ENCODE measurements around the gene KLK6. TPM values are rescaled to one million over a fixed set of nuclear protein-coding genes. Genes with fewer than 3 reads are reported as not detected.

Gene KLK6
- total RNA-seq, 1 donor from 2014 or later, result not detected

GRCh38 chr19:50983625-50984292, 14.4 kb upstream of the KLK6 start, which contains the start of gene KLK7:
TSS of gene KLK7 (minus strand) at chr19:50983917. CDS start at chr19:50982399, 1,518 bp downstream.
- Histone ChIP-seq H3K4me3 (no peak within 1 kb of the TSS), H3K4me1 (no peaks in the 10 kb centered on the region), H3K36me3 (no peaks in the 10 kb centered on the region), H3K27ac (replicated peaks) (no peak within 1 kb of the TSS), H3K27me3 (ENCODE audit: low read depth) (peaks cover 79% of the 10 kb centered on the region), H3K9me3 (replicated peaks) (no peaks in the 10 kb centered on the region)
- no peak for DNase-seq
- no peak for TF ChIP-seq CTCF (IDR thresholded peaks at IDR 0.05; ENCODE audit: borderline replicate concordance)
- intact Hi-C loops (cut with micrococcal nuclease), result no loop called here

- Histone ChIP-seq H3K4me1 (no peaks in the 10 kb centered on the region), H3K9me3 (replicated peaks) (no peaks in the 10 kb centered on the region), H3K4me3 (no peak overlapping the region), H3K36me3 (no peaks in the 10 kb centered on the region), H3K27me3 (ENCODE audit: low read depth) (peaks cover 79% of the 10 kb centered on the region), H3K27ac (replicated peaks) (no peak overlapping the region)
- TF ChIP-seq CTCF (IDR thresholded peaks at IDR 0.05; ENCODE audit: borderline replicate concordance), result no peak
- intact Hi-C loops (cut with micrococcal nuclease), result no loop called here
- DNase-seq, result no peak
These were observed 12.8 kb upstream of the KLK6 start for GRCh38 chr19:50982186-50982585.

- Histone ChIP-seq H3K27me3 (ENCODE audit: low read depth) (peaks cover 79% of the 10 kb centered on the region), H3K4me3 (no peak overlapping the region), H3K36me3 (no peaks in the 10 kb centered on the region), H3K4me1 (no peaks in the 10 kb centered on the region), H3K27ac (replicated peaks) (no peak overlapping the region), H3K9me3 (replicated peaks) (no peaks in the 10 kb centered on the region)
- intact Hi-C loops (cut with micrococcal nuclease), result no loop called here
- TF ChIP-seq CTCF (IDR thresholded peaks at IDR 0.05; ENCODE audit: borderline replicate concordance), result no peak
- no peak for DNase-seq
These were observed 12.3 kb upstream of the KLK6 start for GRCh38 chr19:50981587-50982146.

GRCh38 chr19:50980208-50980607, 10.8 kb upstream of the KLK6 start:
- Histone ChIP-seq H3K4me3 (no peak overlapping the region), H3K36me3 (no peaks in the 10 kb centered on the region), H3K27ac (replicated peaks) (no peak overlapping the region), H3K27me3 (ENCODE audit: low read depth) (peaks cover 78% of the 10 kb centered on the region), H3K9me3 (replicated peaks) (no peaks in the 10 kb centered on the region), H3K4me1 (no peaks in the 10 kb centered on the region)
- intact Hi-C loops (cut with micrococcal nuclease), result no loop called here
- TF ChIP-seq CTCF (IDR thresholded peaks at IDR 0.05; ENCODE audit: borderline replicate concordance), result no peak
- no peak for DNase-seq

- no peak overlapping the region for H3K27ac ChIP-seq (replicated peaks)
- DNase-seq, result no peak
- no peak overlapping the region for H3K4me3 ChIP-seq
- intact Hi-C loops (cut with micrococcal nuclease), result no loop called here
- H3K4me1 ChIP-seq, result no peaks in the 10 kb centered on the region
- no peaks in the 10 kb centered on the region for H3K9me3 ChIP-seq (replicated peaks)
- H3K27me3 ChIP-seq (ENCODE audit: low read depth), result peaks cover 75% of the 10 kb centered on the region
- no peak for TF ChIP-seq CTCF (IDR thresholded peaks at IDR 0.05; ENCODE audit: borderline replicate concordance)
- H3K36me3 ChIP-seq, result no peaks in the 10 kb centered on the region
These were observed 10.4 kb upstream of the KLK6 start for GRCh38 chr19:50979758-50980157.

All from left ventricle myocardium inferior (tissue), 1 donor.